GM06990 (cell line): ENCODE measurements around the gene ERBB4.
"Not testable (repeated sequence)": the region's sequence is repeated elsewhere in the genome, so short reads cannot be mapped to it uniquely, and the experiment has no call there.

Source experiments
- DNase-seq: peaks from one replicate; pipeline ENCODE4 v3.0.0-alpha.2; 2011; ENCODE audit not compliant: insufficient read length; ENCODE audit errors: extremely low read depth
- H3K27me3 ChIP-seq: replicated peaks from 2 replicates; pipeline ENCODE4 v1.6.0; 2011; ENCODE audit warnings: low read length; ENCODE audit not compliant: control insufficient read depth, insufficient read depth
- H3K36me3 ChIP-seq: 2 replicates; pipeline ENCODE4 v1.5.1; 2011; ENCODE audit warnings: low read length; ENCODE audit not compliant: control insufficient read depth, insufficient read depth
- H3K4me3 ChIP-seq: replicated peaks from 2 replicates; pipeline ENCODE4 v1.5.1; 2011; ENCODE audit warnings: low read depth, mild to moderate bottlenecking, control low read depth, low read length
- CTCF ChIP-seq: IDR thresholded peaks from 2 replicates; pipeline ENCODE4 v1.5.1; 2011; ENCODE audit warnings: low read length, control low read depth, mild to moderate bottlenecking, inconsistent platforms; ENCODE audit not compliant: insufficient read depth, poor library complexity, severe bottlenecking

Gene ERBB4

GRCh38 chr2:212208467-212208866 is 330.1 kb downstream of the ERBB4 start:
- Histone ChIP-seq H3K4me3 (no peak overlapping the region), H3K27me3 (no peaks in the 10 kb centered on the region), H3K36me3 (no peaks in the 10 kb centered on the region)
- TF ChIP-seq CTCF = no peak
- no peak for DNase-seq

GRCh38 chr2:212197776-212198175 is 340.8 kb downstream of the ERBB4 start:
- TF ChIP-seq CTCF = no peak
- H3K27me3 ChIP-seq = no peaks in the 10 kb centered on the region
- H3K4me3 ChIP-seq = no peak overlapping the region
- no peaks in the 10 kb centered on the region for H3K36me3 ChIP-seq
- DNase-seq = no peak

GRCh38 chr2:212195626-212196025 is 343.0 kb downstream of the ERBB4 start:
- Histone ChIP-seq H3K36me3 (no peaks in the 10 kb centered on the region), H3K27me3 (no peaks in the 10 kb centered on the region), H3K4me3 (no peak overlapping the region)
- DNase-seq = no peak
- TF ChIP-seq CTCF = no peak

- Histone ChIP-seq H3K36me3 (no peaks in the 10 kb centered on the region), H3K4me3 (no peak overlapping the region), H3K27me3 (no peaks in the 10 kb centered on the region)
- no peak for TF ChIP-seq CTCF
- no peak for DNase-seq
Observed at GRCh38 chr2:212194396-212194795, 344.2 kb downstream of the ERBB4 start.

- no peak overlapping the region for H3K4me3 ChIP-seq
- no peak for TF ChIP-seq CTCF
- no peaks in the 10 kb centered on the region for H3K36me3 ChIP-seq
- DNase-seq = no peak
- no peaks in the 10 kb centered on the region for H3K27me3 ChIP-seq
Observed at GRCh38 chr2:212193803-212194202, 344.8 kb downstream of the ERBB4 start.

- no peaks in the 10 kb centered on the region for H3K27me3 ChIP-seq
- TF ChIP-seq CTCF = no peak
Observed at GRCh38 chr2:212193056-212193455, 345.5 kb downstream of the ERBB4 start.

GRCh38 chr2:212191438-212191837 is 347.2 kb downstream of the ERBB4 start:
- not testable (repeated sequence) for H3K36me3 ChIP-seq, H3K27me3 ChIP-seq, DNase-seq

More at GRCh38 chr2:212193056-212193455, 345.5 kb downstream of the ERBB4 start:
- Histone ChIP-seq H3K4me3 (no peak overlapping the region), H3K36me3 (no peaks in the 10 kb centered on the region)
- no peak for DNase-seq

More at GRCh38 chr2:212191438-212191837, 347.2 kb downstream of the ERBB4 start:
- not testable (repeated sequence) for H3K4me3 ChIP-seq
